HCT116 (cell line): ENCODE measurements around the gene CCDC8. TPM values are rescaled to one million over a fixed set of nuclear protein-coding genes. Genes with fewer than 3 reads are reported as not detected.

ENCODE experiments used
- ATAC-seq: fragments of 200-7000 bp; cut with Tn5 transposase; 2 replicates; pipeline ENCODE4 v1.9.1; 2020; ENCODE audit warnings: mild to moderate bottlenecking, moderate library complexity
- BruUV-seq: library from RNA; stranded (reverse); fragments of 400-500 nt; replicated peaks from 2 replicates; lab custom pipeline; 2021; lab: Mats Ljungman, UMichigan
- CTCF ChIA-PET: fragments of 300-600 bp; sonication (Branson Sonifier 250); formaldehyde crosslinking; loops from one replicate; lab custom pipeline; 2021; ENCODE audit warnings: antibody characterized with exemption; lab: Charles Lee
- POLR2A ChIA-PET: fragments of 300-600, 350-600 bp; sonication (Branson Sonifier 250); formaldehyde crosslinking; loops from one replicate; lab custom pipeline; 2021; ENCODE audit warnings: antibody characterized with exemption; lab: Charles Lee
- RAD21 ChIA-PET, 2 experiments: fragments of 300-600 bp; sonication (Branson Sonifier 250); formaldehyde crosslinking; loops; one replicate each; lab custom pipeline; 2023; ENCODE audit warnings: low total read pairs in 2 of 2; ENCODE audit not compliant: uncharacterized antibody in 2 of 2, unreplicated experiment in 2 of 2, low non-redundant PET in 1 of 2; lab: Charles Lee
- DNase-seq: peaks from one replicate; pipeline ENCODE4 v3.0.0-alpha.2; 2010; ENCODE audit warnings: low read depth, low spot score
- H2AFZ ChIP-seq: fragments of 200-600 bp; shearing (Covaris generic), sonication (generic); 2 replicates; pipeline ENCODE4 v1.6.1; 2017; ENCODE audit warnings: low read depth, mixed run types, mixed read lengths, antibody characterized with exemption, low read length; ENCODE audit not compliant: poor library complexity, severe bottlenecking
- H3K27ac ChIP-seq: 2 replicates; pipeline ENCODE4 v1.5.1; 2012; ENCODE audit warnings: low read depth, low read length
- H3K27me3 ChIP-seq: fragments of 200-600 bp; sonication (generic); 2 replicates; pipeline ENCODE4 v1.6.1; 2016; ENCODE audit warnings: mixed run types, low read length, mixed read lengths; ENCODE audit not compliant: insufficient read depth
- H3K36me3 ChIP-seq, 2 experiments: fragments of 200-500 bp in 1 of 2; fragments of 200-600 bp in 1 of 2; sonication (Bioruptor generic) in 1 of 2; sonication (generic) in 1 of 2; 2 replicates each; pipeline versions ENCODE4 v1.5.1 to v1.6.1; 2014 to 2016; ENCODE audit warnings: low read length in 2 of 2, inconsistent platforms in 1 of 2, mixed read lengths in 1 of 2, mixed run types in 1 of 2; ENCODE audit not compliant: insufficient read depth in 2 of 2, control insufficient read depth in 1 of 2
- H3K4me1 ChIP-seq, 2 experiments: fragments of 200-600 bp in 1 of 2; sonication (generic) in 1 of 2; 2 replicates each; pipeline versions ENCODE4 v1.5.1 to v1.6.1; 2012 to 2017; ENCODE audit warnings: low read length in 2 of 2, inconsistent platforms in 1 of 2, mild to moderate bottlenecking in 1 of 2, mixed read lengths in 1 of 2, mixed run types in 1 of 2, moderate library complexity in 1 of 2; ENCODE audit not compliant: insufficient read depth in 2 of 2, control insufficient read depth in 1 of 2
- H3K4me2 ChIP-seq: fragments of 200-600 bp; sonication (generic); 2 replicates; pipeline ENCODE4 v1.6.1; 2017; ENCODE audit warnings: mixed run types, low read length, mixed read lengths
- H3K4me3 ChIP-seq, 2 experiments: fragments of 200-600 bp in 1 of 2; sonication (generic) in 1 of 2; replicated peaks in 1 of 2; 2 replicates each; pipeline ENCODE4 v1.5.1; 2011 to 2016; ENCODE audit warnings: low read length in 2 of 2, control low read depth in 1 of 2, low read depth in 1 of 2, mild to moderate bottlenecking in 1 of 2, mixed read lengths in 1 of 2, mixed run types in 1 of 2
- H3K79me2 ChIP-seq: fragments of 200-600 bp; sonication (generic); 2 replicates; pipeline ENCODE4 v1.6.1; 2017; ENCODE audit warnings: mild to moderate bottlenecking, mixed run types, low read length, moderate library complexity, mixed read lengths; ENCODE audit not compliant: insufficient read depth
- H3K9ac ChIP-seq: fragments of 200-600 bp; sonication (generic); 2 replicates; pipeline ENCODE4 v1.6.1; 2016; ENCODE audit warnings: low read length, mixed read lengths
- H3K9me2 ChIP-seq: fragments of 200-600 bp; sonication (generic), shearing (Covaris generic); 2 replicates; pipeline ENCODE4 v1.6.1; 2017; ENCODE audit warnings: mixed run types, mild to moderate bottlenecking, moderate library complexity; ENCODE audit not compliant: insufficient read depth
- H3K9me3 ChIP-seq, 2 experiments: fragments of 200-500 bp in 1 of 2; fragments of 200-600 bp in 1 of 2; sonication (Bioruptor generic) in 1 of 2; sonication (generic) in 1 of 2; 2 replicates each; pipeline ENCODE4 v1.6.1; 2014 to 2017; ENCODE audit warnings: low read length in 2 of 2, mixed read lengths in 2 of 2, inconsistent platforms in 1 of 2, low read depth in 1 of 2, mild to moderate bottlenecking in 1 of 2, mixed run types in 1 of 2, moderate library complexity in 1 of 2; ENCODE audit not compliant: control insufficient read depth in 1 of 2, insufficient read depth in 1 of 2
- H4K20me1 ChIP-seq: fragments of 200-600 bp; sonication (generic), shearing (Covaris generic); 2 replicates; pipeline ENCODE4 v1.6.1; 2017; ENCODE audit warnings: mixed run types, mild to moderate bottlenecking, moderate library complexity; ENCODE audit not compliant: insufficient read depth
- CBX3 ChIP-seq: IDR thresholded peaks from 2 replicates; pipeline ENCODE4 v1.6.1; 2012; ENCODE audit warnings: low read depth
- CEBPB ChIP-seq: IDR thresholded peaks from 2 replicates; pipeline ENCODE4 v1.6.1; 2012; ENCODE audit warnings: low read depth
- ELF1 ChIP-seq: IDR thresholded peaks from 2 replicates; pipeline ENCODE4 v1.6.1; 2012; ENCODE audit warnings: low read depth, borderline replicate concordance
- JUND ChIP-seq: IDR thresholded peaks from 2 replicates; pipeline ENCODE4 v1.6.1; 2012
- SP1 ChIP-seq: IDR thresholded peaks from 2 replicates; pipeline ENCODE4 v1.6.1; 2012; ENCODE audit warnings: low read depth
- SRF ChIP-seq: IDR thresholded peaks from 2 replicates; pipeline ENCODE4 v1.6.1; 2012; ENCODE audit warnings: low read depth
- TCF7L2 ChIP-seq: IDR thresholded peaks from 2 replicates; pipeline ENCODE4 v1.7.0; 2011; ENCODE audit warnings: borderline replicate concordance, inconsistent platforms; ENCODE audit not compliant: insufficient read depth, insufficient read length; ENCODE audit errors: extremely low read depth
- YY1 ChIP-seq: IDR thresholded peaks from 2 replicates; pipeline ENCODE4 v1.6.1; 2011; ENCODE audit warnings: low read length, low read depth, moderate library complexity, mild to moderate bottlenecking; ENCODE audit not compliant: insufficient replicate concordance; ENCODE audit errors: extremely low read depth
- ZFX ChIP-seq: fragments of 450-650 bp; IDR thresholded peaks from 2 replicates; pipeline ENCODE4 v1.6.1; 2017
- ZNF274 ChIP-seq: fragments of 200-500 bp; sonication (Bioruptor generic); IDR thresholded peaks from 2 replicates; pipeline ENCODE4 v1.6.1; 2014; ENCODE audit warnings: mild to moderate bottlenecking, low read depth, low read length, inconsistent platforms
- intact Hi-C: fragments of 100-400 bp; cut with micrococcal nuclease; formaldehyde crosslinking; loops from 2 replicates; pipeline ENCODE4 v1.10.0; 2022
- total RNA-seq: library from RNA; stranded (reverse); gene quantifications from one replicate; pipeline ENCODE4 v1.2.1, GENCODE V29; 2021; ENCODE audit not compliant: unreplicated experiment
- TF ChIP-seq, protein P1 (sequence below): IDR thresholded peaks from 2 replicates; pipeline ENCODE4 v1.6.1; 2011; ENCODE audit warnings: mild to moderate bottlenecking, low read length, moderate library complexity; ENCODE audit not compliant: insufficient replicate concordance; ENCODE audit errors: extremely low read depth
- TF ChIP-seq, protein P2 (sequence below): IDR thresholded peaks from 2 replicates; pipeline ENCODE4 v1.6.1; 2012

CCDC8 gene
- total RNA-seq, 1 experiment from 2014 or later: 0.10 TPM

DNA sequence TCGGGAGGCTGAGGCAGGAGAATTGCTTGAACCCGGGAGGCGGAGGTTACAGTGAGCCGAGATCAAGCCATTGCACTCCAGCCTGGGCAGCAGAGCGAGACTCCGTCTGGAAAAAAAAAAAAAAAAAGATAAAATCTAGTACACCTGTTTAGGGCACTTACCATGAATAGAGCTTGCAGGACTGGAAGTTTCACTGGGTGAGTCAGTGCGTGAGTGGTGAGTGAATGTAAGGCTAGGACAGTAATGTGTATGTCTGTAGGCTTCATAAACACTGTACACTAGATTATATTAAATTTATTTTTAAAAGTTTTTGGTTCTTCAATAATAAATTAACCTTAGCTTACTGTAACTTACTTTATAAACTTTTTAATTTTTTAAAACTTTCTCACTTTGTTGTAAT, 43.5 kb downstream of the CCDC8 start:
- Histone ChIP-seq H3K27me3 (no peaks in the 10 kb centered on the region), H4K20me1 (no peaks in the 10 kb centered on the region), H3K4me1 (peaks cover 24 to 34% of the 10 kb centered on the region in 2 experiments; a peak in 3 of 4 replicates), H3K4me2 (no peak overlapping the region), H3K9me3 (no peaks in the 10 kb centered on the region), H2AFZ (no peak overlapping the region), H3K36me3 (peaks cover 5% of the 10 kb centered on the region in 2 experiments; a peak in 3 of 4 replicates), H3K4me3 (no peak overlapping the region), H3K9ac (no peak overlapping the region), H3K27ac (no peak overlapping the region), H3K9me2 (no peaks in the 10 kb centered on the region), H3K79me2 (peaks cover 86% of the 10 kb centered on the region)
- TF ChIP-seq ZNF274: no peak
- TF ChIP-seq JUND: no peak
- TF ChIP-seq ZFX: no peak
- no peak for TF ChIP-seq CEBPB
- no peak for TF ChIP-seq CBX3
- TF ChIP-seq ELF1: no peak
- TF ChIP-seq, protein P1, sequence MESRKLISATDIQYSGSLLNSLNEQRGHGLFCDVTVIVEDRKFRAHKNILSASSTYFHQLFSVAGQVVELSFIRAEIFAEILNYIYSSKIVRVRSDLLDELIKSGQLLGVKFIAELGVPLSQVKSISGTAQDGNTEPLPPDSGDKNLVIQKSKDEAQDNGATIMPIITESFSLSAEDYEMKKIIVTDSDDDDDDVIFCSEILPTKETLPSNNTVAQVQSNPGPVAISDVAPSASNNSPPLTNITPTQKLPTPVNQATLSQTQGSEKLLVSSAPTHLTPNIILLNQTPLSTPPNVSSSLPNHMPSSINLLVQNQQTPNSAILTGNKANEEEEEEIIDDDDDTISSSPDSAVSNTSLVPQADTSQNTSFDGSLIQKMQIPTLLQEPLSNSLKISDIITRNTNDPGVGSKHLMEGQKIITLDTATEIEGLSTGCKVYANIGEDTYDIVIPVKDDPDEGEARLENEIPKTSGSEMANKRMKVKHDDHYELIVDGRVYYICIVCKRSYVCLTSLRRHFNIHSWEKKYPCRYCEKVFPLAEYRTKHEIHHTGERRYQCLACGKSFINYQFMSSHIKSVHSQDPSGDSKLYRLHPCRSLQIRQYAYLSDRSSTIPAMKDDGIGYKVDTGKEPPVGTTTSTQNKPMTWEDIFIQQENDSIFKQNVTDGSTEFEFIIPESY: no peak
- TF ChIP-seq, protein P2, sequence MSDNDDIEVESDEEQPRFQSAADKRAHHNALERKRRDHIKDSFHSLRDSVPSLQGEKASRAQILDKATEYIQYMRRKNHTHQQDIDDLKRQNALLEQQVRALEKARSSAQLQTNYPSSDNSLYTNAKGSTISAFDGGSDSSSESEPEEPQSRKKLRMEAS: no peak
- no peak for TF ChIP-seq SRF
- TF ChIP-seq TCF7L2: no peak
- TF ChIP-seq SP1: no peak
- TF ChIP-seq YY1: no peak
- no peak for DNase-seq
- ChIA-PET RAD21 (no interaction called here), POLR2A (no interaction called here), CTCF (no interaction called here)
- no peak for ATAC-seq
- no TSS peak for BruUV-seq
- intact Hi-C loops: no loop called here
